Measurements from ENCODE around the gene CSNK2A2.

CSNK2A2 gene

DNA sequence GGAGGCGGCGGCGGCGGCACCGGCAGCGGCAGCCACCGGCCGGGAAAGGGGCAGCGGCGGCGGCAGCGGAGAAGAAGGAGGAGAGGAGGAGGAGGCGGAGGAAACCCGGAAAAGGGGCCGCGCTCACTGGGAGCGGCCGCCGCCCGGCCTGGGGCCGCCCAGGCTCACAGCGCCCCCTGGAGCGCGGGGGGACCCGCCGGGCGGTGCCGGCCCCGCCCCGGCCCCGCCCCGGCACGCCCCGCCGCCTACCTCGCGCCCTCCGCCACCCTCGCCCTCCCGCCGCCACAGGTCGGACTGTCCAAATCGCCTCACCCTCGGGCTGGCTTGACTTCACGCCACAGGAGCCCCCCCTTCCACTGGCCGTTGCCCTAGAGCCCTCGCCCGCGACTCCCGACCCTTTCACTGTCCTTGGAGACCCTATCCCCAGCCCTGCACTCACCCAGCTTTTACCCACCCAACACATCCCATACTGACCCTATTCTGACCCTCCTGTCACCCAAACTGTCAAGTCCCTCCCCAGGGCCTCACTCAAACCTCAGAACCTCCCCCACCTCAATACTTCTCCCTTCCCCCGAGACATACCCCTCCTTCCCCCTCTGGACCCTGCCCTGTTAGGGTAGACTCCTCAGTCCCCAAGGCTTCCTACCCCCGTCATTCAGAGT is at the start of gene CSNK2A2:
TSS of gene CSNK2A2 (minus strand) at position 85 of the 662 bp plus-strand sequence. CDS start 370 bp downstream, outside the sequence.
- H3K4me3 ChIP-seq (ENCODE audit: low read length), result peak within 1 kb of the TSS; percentile 82
- TF ChIP-seq, protein P1, sequence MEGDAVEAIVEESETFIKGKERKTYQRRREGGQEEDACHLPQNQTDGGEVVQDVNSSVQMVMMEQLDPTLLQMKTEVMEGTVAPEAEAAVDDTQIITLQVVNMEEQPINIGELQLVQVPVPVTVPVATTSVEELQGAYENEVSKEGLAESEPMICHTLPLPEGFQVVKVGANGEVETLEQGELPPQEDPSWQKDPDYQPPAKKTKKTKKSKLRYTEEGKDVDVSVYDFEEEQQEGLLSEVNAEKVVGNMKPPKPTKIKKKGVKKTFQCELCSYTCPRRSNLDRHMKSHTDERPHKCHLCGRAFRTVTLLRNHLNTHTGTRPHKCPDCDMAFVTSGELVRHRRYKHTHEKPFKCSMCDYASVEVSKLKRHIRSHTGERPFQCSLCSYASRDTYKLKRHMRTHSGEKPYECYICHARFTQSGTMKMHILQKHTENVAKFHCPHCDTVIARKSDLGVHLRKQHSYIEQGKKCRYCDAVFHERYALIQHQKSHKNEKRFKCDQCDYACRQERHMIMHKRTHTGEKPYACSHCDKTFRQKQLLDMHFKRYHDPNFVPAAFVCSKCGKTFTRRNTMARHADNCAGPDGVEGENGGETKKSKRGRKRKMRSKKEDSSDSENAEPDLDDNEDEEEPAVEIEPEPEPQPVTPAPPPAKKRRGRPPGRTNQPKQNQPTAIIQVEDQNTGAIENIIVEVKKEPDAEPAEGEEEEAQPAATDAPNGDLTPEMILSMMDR (conservative IDR thresholded peaks at IDR 0.05; ENCODE audit: low read depth, low read length), result peak; percentile 33
- no peak for DNase-seq (ENCODE audit: low read depth)

DNA sequence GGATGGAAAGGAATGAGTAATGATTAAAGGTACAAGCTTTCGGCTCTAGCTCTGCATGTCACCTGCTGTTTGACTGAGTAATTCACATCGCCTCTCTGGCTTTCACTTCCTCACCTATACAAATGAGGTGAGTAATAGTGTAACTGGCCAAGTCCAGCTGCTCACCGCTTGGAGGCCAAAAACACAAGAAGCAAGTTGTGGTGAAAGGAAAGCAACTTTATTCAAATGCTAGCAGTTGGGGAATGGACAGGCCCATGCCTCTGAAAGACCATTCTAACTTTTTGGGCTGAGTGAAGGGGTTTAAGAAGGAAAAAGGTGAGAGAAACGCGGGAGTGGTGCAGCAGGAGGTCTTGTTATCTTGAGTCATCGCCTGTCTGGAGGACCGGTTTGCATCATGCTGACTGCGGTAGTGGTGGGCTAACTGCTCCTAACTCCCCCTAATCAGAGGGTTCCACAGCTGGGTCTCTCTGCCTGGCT is 45.7 kb upstream of the CSNK2A2 start:
- no peak for DNase-seq (ENCODE audit: low read depth)
- no peak overlapping the region for H3K4me3 ChIP-seq (ENCODE audit: low read length)
- TF ChIP-seq, protein P1 (conservative IDR thresholded peaks at IDR 0.05; ENCODE audit: low read depth, low read length), result no peak

DNA sequence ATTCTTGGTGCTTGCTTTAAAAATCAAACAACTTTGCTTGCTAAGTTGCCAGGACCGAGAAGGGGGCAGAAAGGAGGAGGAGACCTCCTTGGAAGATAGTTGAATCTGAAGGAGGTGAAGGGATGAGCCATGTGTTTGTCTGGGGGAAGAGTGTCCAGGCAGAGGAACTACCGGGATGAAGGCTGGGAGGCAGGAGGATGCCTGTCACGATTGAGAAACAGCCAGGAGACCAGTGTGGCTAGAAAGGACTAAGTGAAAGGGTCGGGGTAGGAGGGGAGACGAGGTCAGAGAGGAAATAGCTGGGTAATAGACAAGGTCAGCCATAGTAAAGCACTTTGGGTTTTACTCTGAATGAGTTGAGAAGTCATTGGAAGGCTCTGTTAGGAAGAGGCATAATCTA is 38.9 kb upstream of the CSNK2A2 start:
- no peak for DNase-seq (ENCODE audit: low read depth)

DNA sequence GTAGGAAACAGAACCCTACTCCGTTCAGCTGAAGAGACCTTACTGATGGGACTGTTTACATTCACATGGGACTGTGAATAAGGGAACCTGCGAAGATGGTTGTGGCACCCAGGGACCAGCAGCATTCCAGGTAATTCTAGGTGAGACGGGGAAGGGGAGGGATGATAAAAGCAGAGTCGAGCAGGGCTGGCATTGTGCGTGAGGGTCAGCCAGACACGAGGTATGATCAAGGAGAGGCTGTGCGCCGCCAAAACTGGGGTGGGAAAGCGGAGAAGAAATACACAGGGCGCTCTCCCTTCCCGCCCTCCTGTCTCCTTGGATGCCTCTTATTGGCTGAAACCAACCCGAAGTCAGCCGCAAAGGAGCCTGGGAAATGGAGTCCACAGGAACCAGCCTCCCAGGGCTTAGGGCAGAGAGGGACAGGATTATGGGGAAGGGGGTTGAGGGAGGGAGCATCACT is 38.4 kb upstream of the CSNK2A2 start:
- DNase-seq (ENCODE audit: low read depth), result peak; percentile 9
- H3K4me3 ChIP-seq (ENCODE audit: low read length), result peak overlapping the region; percentile 63
- TF ChIP-seq, protein P1 (conservative IDR thresholded peaks at IDR 0.05; ENCODE audit: low read depth, low read length), result no peak

More for the DNA sequence above, 38.9 kb upstream of the CSNK2A2 start:
- TF ChIP-seq, protein P1 (conservative IDR thresholded peaks at IDR 0.05; ENCODE audit: low read depth, low read length), result no peak
- H3K4me3 ChIP-seq (ENCODE audit: low read length), result no peak overlapping the region

DNA sequence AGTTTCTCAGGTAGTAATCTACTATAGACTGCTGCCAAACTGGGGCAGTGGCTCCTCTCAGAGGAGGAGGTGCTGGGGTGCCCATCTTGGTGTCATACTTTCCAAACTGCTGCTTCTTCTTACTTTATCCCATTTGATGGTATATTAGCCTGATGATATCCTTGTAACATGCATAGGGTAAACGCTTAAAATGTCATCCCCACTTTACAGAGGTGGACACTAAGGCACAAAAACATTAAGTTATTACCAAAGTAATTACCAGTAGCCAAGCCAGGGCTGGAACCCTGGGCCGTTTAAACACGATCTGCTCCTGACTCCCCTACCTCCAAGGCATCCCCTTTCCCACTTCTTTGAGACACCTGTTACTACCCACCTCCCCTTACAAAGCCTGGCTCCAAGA is 37.8 kb upstream of the CSNK2A2 start:
- DNase-seq (ENCODE audit: low read depth), result no peak
- TF ChIP-seq, protein P1 (conservative IDR thresholded peaks at IDR 0.05; ENCODE audit: low read depth, low read length), result no peak
- H3K4me3 ChIP-seq (ENCODE audit: low read length), result no peak overlapping the region

DNA sequence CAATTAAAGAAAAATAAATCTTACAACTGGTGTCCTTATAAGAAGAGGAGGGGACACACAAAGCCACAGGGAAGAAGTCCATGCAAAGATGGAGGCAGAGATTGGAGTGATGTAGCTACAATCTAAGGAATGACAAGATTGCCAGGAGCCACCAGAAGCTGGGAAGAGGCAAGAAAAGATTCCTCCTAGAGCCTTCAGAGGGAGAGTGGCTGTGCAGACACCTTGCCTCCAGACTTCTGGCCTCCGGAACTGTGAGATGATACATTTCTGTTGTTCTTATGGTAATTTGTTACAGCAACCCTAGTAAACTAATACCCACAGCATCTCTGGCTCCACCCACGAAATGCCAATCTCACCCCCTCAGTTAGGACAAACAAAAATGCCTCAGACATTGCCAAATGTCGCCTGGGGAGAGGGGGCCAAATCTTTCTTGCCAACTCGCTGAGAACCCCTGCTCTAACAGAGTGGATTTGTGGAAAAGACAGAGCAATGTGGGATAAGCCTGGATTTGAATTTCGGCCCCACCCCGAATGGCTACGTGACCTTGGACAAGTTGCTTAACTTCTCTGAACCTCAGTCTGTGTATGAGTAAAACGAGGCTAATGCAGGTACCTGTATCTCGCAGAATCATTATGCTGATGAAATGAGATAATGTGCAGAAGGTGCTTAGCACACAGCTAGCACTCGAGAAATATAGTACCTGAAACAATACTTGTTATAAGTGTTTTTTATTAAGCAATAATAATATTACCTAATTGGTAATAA is 37.1 kb upstream of the CSNK2A2 start:
- no peak overlapping the region for H3K4me3 ChIP-seq (ENCODE audit: low read length)
- TF ChIP-seq, protein P1 (conservative IDR thresholded peaks at IDR 0.05; ENCODE audit: low read depth, low read length), result no peak
- no peak for DNase-seq (ENCODE audit: low read depth)
